HepG2 (cell line): ENCODE measurements around the gene TSPAN9. TPM values are rescaled to one million over a fixed set of nuclear protein-coding genes. Genes with fewer than 3 reads are reported as not detected.

Experiments
- ATAC-seq: fragments of 200-7000 bp; cut with Tn5 transposase; 3 replicates; pipeline ENCODE4 v1.9.1; 2020; ENCODE audit warnings: mild to moderate bottlenecking, moderate library complexity
- BruUV-seq: library from RNA; stranded (reverse); fragments of 400-500 nt; replicated peaks from 2 replicates; lab custom pipeline; 2021; lab: Mats Ljungman, UMichigan
- CTCF ChIA-PET: fragments of 300-600 bp; formaldehyde crosslinking; extraction: SDS; loops from one replicate; lab custom pipeline; 2021; ENCODE audit warnings: low total read pairs, inconsistent platforms, low intra/inter-chr PET ratio; lab: Yijun Ruan, JAX
- POLR2A ChIA-PET: fragments of 350-600 bp; sonication (Branson Sonifier 250); formaldehyde crosslinking; loops from one replicate; lab custom pipeline; 2020; ENCODE audit warnings: antibody characterized with exemption, inconsistent platforms; lab: Yijun Ruan, JAX
- DNase-seq: peaks from one replicate; pipeline ENCODE4 v3.0.0-alpha.2; 2015; ENCODE audit warnings: low spot score
- FAIRE-seq: peaks from 3 replicates; lab custom pipeline; 2011; peaks lifted over from hg19 to GRCh38; lab: Jason Lieb, UNC
- H2AFZ ChIP-seq: one replicate; pipeline ENCODE4 v1.6.1; 2011; ENCODE audit warnings: low read length, inconsistent platforms
- H3K27ac ChIP-seq: fragments of 300-600 bp; 3 replicates; pipeline ENCODE4 v1.8.0; 2011; ENCODE audit warnings: mixed run types, mild to moderate bottlenecking, mixed read lengths, low read length, inconsistent platforms; ENCODE audit not compliant: insufficient read depth; ENCODE audit errors: extremely low read length
- H3K27me3 ChIP-seq, 2 experiments: fragments of 200-600 bp in 1 of 2; 2 replicates in 1 of 2; 3 replicates in 1 of 2; pipeline versions ENCODE4 v1.6.0 to v1.8.0; 2011; ENCODE audit warnings: low read length in 2 of 2, mild to moderate bottlenecking in 2 of 2, moderate library complexity in 2 of 2, inconsistent platforms in 1 of 2; ENCODE audit not compliant: insufficient read depth in 2 of 2, control insufficient read depth in 1 of 2
- H3K36me3 ChIP-seq, 2 experiments: fragments of 200-600 bp in 1 of 2; replicated peaks in 1 of 2; 2 replicates in 1 of 2; 3 replicates in 1 of 2; pipeline versions ENCODE4 v1.5.1 to v1.8.0; 2011; ENCODE audit warnings: low read length in 2 of 2, inconsistent platforms in 1 of 2; ENCODE audit not compliant: insufficient read depth in 2 of 2, control insufficient read depth in 1 of 2
- H3K4me1 ChIP-seq: 2 replicates; pipeline ENCODE4 v1.5.1; 2012; ENCODE audit warnings: low read length, inconsistent platforms; ENCODE audit not compliant: insufficient read depth
- H3K4me2 ChIP-seq: 2 replicates; pipeline ENCODE4 v1.6.0; 2011; ENCODE audit warnings: low read depth, low read length, inconsistent platforms
- H3K4me3 ChIP-seq, 3 experiments: fragments of 200-600 bp in 1 of 3; sonication (generic), shearing (Covaris generic) in 1 of 3; replicated peaks in 1 of 3; 2 replicates each; pipeline ENCODE4 v1.5.1; 2011 to 2016; ENCODE audit warnings: low read length in 3 of 3, inconsistent platforms in 2 of 3, low read depth in 2 of 3, mild to moderate bottlenecking in 2 of 3, control low read depth in 1 of 3, mixed read lengths in 1 of 3; ENCODE audit not compliant: insufficient read depth in 1 of 3
- H3K79me2 ChIP-seq: one replicate; pipeline ENCODE4 v1.6.1; 2011; ENCODE audit warnings: low read length, inconsistent platforms; ENCODE audit not compliant: insufficient read depth
- H3K9ac ChIP-seq: 2 replicates; pipeline ENCODE4 v1.6.0; 2011; ENCODE audit warnings: mild to moderate bottlenecking, low read depth, low read length, inconsistent platforms; ENCODE audit not compliant: insufficient read depth
- H3K9me3 ChIP-seq: 2 replicates; pipeline ENCODE4 v1.5.1; 2012; ENCODE audit warnings: mild to moderate bottlenecking, low read length
- H4K20me1 ChIP-seq: 2 replicates; pipeline ENCODE4 v1.6.0; 2011; ENCODE audit warnings: inconsistent platforms, mild to moderate bottlenecking, low read length, moderate library complexity; ENCODE audit not compliant: insufficient read depth
- CHCHD3 ChIP-seq: sonication (generic); formaldehyde crosslinking; IDR thresholded peaks from 2 replicates; pipeline ENCODE4 v1.8.0; 2022; ENCODE audit warnings: mild to moderate bottlenecking, missing genetic modification reagents, moderate library complexity
- MAFK ChIP-seq, 2 experiments: IDR thresholded peaks in 1 of 2; conservative IDR thresholded peaks in 1 of 2; 2 replicates each; pipeline ENCODE4 v1.6.1; 2011; ENCODE audit warnings: improper control_type of control experiment in 2 of 2, low read length in 2 of 2
- NR2C2 ChIP-seq: sonication (generic); formaldehyde crosslinking; IDR thresholded peaks from 2 replicates; pipeline ENCODE4 v1.4.0; 2020; ENCODE audit warnings: missing genetic modification reagents, mild to moderate bottlenecking, moderate library complexity, borderline replicate concordance
- NR3C1 ChIP-seq: sonication (generic); formaldehyde crosslinking; IDR thresholded peaks from 2 replicates; pipeline ENCODE4 v1.4.0; 2020; ENCODE audit warnings: missing genetic modification reagents
- RBFOX2 ChIP-seq: fragments of 200-400 bp; formaldehyde crosslinking; IDR thresholded peaks from 2 replicates; pipeline ENCODE4 v1.6.1; 2017; ENCODE audit warnings: low read depth, mild to moderate bottlenecking, low read length
- THAP8 ChIP-seq: sonication (generic); formaldehyde crosslinking; IDR thresholded peaks from 2 replicates; pipeline ENCODE4 v1.5.1; 2020; ENCODE audit warnings: missing genetic modification reagents, mild to moderate bottlenecking, borderline replicate concordance
- ZNF24 ChIP-seq: fragments of 450-650 bp; IDR thresholded peaks from 2 replicates; pipeline ENCODE4 v1.6.1; 2017; ENCODE audit warnings: antibody characterized with exemption, mild to moderate bottlenecking
- ZNF430 ChIP-seq: sonication (generic); formaldehyde crosslinking; IDR thresholded peaks from 2 replicates; pipeline ENCODE4 v1.9.0; 2021; ENCODE audit warnings: mild to moderate bottlenecking, missing genetic modification reagents
- ZNF670 ChIP-seq: sonication (generic); formaldehyde crosslinking; IDR thresholded peaks from 2 replicates; pipeline ENCODE4 v1.8.0; 2022; ENCODE audit warnings: mild to moderate bottlenecking, missing genetic modification reagents, borderline replicate concordance
- WGBS: methylation state at CpG from one replicate; pipeline ENCODE4 v1.1.6; 2017; ENCODE audit warnings: low lambda C conversion rate; 5-methylcytosine and 5-hydroxymethylcytosine counted together
- in situ Hi-C: cut with HindIII; loops from 2 replicates; pipeline ENCODE4 v1.10.0; 2017; ENCODE audit warnings: low pct_unique_long_range_greater_than_20kb; ENCODE audit not compliant: extremely low pct_ligation_motif_present
- intact Hi-C: fragments of 100-400 bp; cut with micrococcal nuclease; formaldehyde crosslinking; loops from one replicate; pipeline ENCODE4 v1.10.0; 2022; ENCODE audit not compliant: unreplicated experiment
- polyA plus RNA-seq, 8 experiments: library from polyadenylated mRNA; depleted of rRNA in 3 of 8; stranded (reverse) in 7 of 8; unstranded in 1 of 8; fragments of >200 nt; fragmentation: Illumina TruSeq in 4 of 8; extraction: Trizol in 4 of 8; gene quantifications; 2 replicates each; pipeline versions ENCODE4 v1.2.1 to v1.2.3, GENCODE V29; 2011 to 2016; ENCODE audit warnings: low read depth in 4 of 8, missing spikeins in 1 of 8, mixed read lengths in 1 of 8; ENCODE audit not compliant: insufficient read depth in 1 of 8
- total RNA-seq, 5 experiments: library from RNA; depleted of rRNA; stranded (reverse); fragments of >200 nt; fragmentation: Illumina TruSeq; extraction: Trizol; gene quantifications; 2 replicates each; pipeline ENCODE4 v1.2.3, GENCODE V29; 2016; ENCODE audit warnings: low read depth in 1 of 5
- TF ChIP-seq, protein P1 (sequence below): IDR thresholded peaks from 2 replicates; pipeline ENCODE4 v1.4.0; 2020; ENCODE audit warnings: mild to moderate bottlenecking, missing genetic modification reagents
- TF ChIP-seq, protein P2 (sequence below): sonication (generic); formaldehyde crosslinking; IDR thresholded peaks from 2 replicates; pipeline ENCODE4 v1.4.0; 2020; ENCODE audit warnings: missing genetic modification reagents

The TSPAN9 gene
- total and polyA plus RNA-seq, 2 of the 13 experiments (the other 11 are each of a cell fraction or from before 2014, with no cell fraction given) = 18.1 to 42.3 TPM

DNA sequence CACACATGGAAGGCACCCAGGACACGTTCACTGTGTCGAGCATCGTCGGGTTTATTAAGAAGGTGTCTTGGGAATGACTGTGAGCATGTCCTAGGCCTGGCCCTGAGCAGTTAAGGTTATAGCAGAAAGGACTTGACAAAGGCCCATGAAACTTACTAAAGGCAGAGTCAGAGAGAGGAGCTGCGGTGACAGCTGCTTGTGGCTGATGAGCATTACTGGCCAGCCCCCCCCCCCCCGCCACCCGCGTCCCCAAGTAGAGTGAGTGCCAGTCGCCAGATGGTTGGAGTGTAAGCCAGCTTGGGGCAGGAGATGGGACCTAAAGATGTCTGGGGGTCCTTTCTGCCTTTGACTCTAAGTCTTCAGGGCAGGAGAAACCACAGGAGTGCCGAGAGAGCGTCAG is 169.9 kb downstream of the TSPAN9 start:
- Histone ChIP-seq H3K4me1 (peaks cover 2% of the 10 kb centered on the region), H3K4me3 (no peak overlapping the region)

More for the DNA sequence above, 169.9 kb downstream of the TSPAN9 start:
- ATAC-seq = no peak
- BruUV-seq = no TSS peak
- TF ChIP-seq NR2C2 (CRISPR knock-in tag) (no peak), THAP8 (CRISPR knock-in tag) (no peak), ZNF670 (no peak), RBFOX2 (no peak), ZNF430 (no peak), NR3C1 (CRISPR knock-in tag) (no peak), ZNF24 (no peak), MAFK (conservative IDR thresholded peaks at IDR 0.05 in 1 of 2, IDR thresholded peaks at IDR 0.05 in 1 of 2; ENCODE audit: low read length in 2 of 2) (no peak), CHCHD3 (no peak)
- TF ChIP-seq, protein P1, sequence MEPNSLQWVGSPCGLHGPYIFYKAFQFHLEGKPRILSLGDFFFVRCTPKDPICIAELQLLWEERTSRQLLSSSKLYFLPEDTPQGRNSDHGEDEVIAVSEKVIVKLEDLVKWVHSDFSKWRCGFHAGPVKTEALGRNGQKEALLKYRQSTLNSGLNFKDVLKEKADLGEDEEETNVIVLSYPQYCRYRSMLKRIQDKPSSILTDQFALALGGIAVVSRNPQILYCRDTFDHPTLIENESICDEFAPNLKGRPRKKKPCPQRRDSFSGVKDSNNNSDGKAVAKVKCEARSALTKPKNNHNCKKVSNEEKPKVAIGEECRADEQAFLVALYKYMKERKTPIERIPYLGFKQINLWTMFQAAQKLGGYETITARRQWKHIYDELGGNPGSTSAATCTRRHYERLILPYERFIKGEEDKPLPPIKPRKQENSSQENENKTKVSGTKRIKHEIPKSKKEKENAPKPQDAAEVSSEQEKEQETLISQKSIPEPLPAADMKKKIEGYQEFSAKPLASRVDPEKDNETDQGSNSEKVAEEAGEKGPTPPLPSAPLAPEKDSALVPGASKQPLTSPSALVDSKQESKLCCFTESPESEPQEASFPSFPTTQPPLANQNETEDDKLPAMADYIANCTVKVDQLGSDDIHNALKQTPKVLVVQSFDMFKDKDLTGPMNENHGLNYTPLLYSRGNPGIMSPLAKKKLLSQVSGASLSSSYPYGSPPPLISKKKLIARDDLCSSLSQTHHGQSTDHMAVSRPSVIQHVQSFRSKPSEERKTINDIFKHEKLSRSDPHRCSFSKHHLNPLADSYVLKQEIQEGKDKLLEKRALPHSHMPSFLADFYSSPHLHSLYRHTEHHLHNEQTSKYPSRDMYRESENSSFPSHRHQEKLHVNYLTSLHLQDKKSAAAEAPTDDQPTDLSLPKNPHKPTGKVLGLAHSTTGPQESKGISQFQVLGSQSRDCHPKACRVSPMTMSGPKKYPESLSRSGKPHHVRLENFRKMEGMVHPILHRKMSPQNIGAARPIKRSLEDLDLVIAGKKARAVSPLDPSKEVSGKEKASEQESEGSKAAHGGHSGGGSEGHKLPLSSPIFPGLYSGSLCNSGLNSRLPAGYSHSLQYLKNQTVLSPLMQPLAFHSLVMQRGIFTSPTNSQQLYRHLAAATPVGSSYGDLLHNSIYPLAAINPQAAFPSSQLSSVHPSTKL (CRISPR knock-in tag) = no peak
- TF ChIP-seq, protein P2, sequence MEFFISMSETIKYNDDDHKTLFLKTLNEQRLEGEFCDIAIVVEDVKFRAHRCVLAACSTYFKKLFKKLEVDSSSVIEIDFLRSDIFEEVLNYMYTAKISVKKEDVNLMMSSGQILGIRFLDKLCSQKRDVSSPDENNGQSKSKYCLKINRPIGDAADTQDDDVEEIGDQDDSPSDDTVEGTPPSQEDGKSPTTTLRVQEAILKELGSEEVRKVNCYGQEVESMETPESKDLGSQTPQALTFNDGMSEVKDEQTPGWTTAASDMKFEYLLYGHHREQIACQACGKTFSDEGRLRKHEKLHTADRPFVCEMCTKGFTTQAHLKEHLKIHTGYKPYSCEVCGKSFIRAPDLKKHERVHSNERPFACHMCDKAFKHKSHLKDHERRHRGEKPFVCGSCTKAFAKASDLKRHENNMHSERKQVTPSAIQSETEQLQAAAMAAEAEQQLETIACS (CRISPR knock-in tag) = no peak
- 71% methylated on average over 7 of the region's 11 CpGs for WGBS
- H3K9ac ChIP-seq = no peak overlapping the region
- in situ Hi-C loops = no loop called here
- H3K36me3 ChIP-seq = peaks cover 0 to 2% of the 10 kb centered on the region in 2 experiments; a peak in 1 of 5 replicates
- no peak for DNase-seq
- H4K20me1 ChIP-seq = peaks cover 2% of the 10 kb centered on the region; the same call in 1 of the 2 replicates
- H3K4me2 ChIP-seq = no peak overlapping the region
- no peak for FAIRE-seq
- intact Hi-C loops = no loop called here
- CTCF ChIA-PET = no interaction called here
- H3K9me3 ChIP-seq = no peaks in the 10 kb centered on the region
- POLR2A ChIA-PET = no interaction called here
- no peaks in the 10 kb centered on the region for H3K79me2 ChIP-seq
- H3K27ac ChIP-seq = no peak overlapping the region
- no peaks in the 10 kb centered on the region; a peak in 1 of 5 replicates for H3K27me3 ChIP-seq
- no peak overlapping the region for H2AFZ ChIP-seq
